ENCODE measurements around the gene REXO5. TPM values are rescaled to one million over a fixed set of nuclear protein-coding genes. Genes with fewer than 3 reads are reported as not detected.

Gene REXO5
- total RNA-seq, 1 experiment from 2014 or later, result 9.8 TPM

GRCh38 chr16:20866801-20867200 lies 60.5 kb downstream of the REXO5 start:
- in situ Hi-C loops (cut with HindIII; ENCODE audit: low sequenced_read_pairs), result no loop called here
- no peak for DNase-seq (ENCODE audit: low spot score)

GRCh38 chr16:20867585-20867984 lies 61.3 kb downstream of the REXO5 start:
- DNase-seq (ENCODE audit: low spot score), result no peak
- in situ Hi-C loops (cut with HindIII; ENCODE audit: low sequenced_read_pairs), result no loop called here

GRCh38 chr16:20868890-20869289 lies 62.6 kb downstream of the REXO5 start:
- peak; percentile 22 for DNase-seq (ENCODE audit: low spot score)
- in situ Hi-C loops (cut with HindIII; ENCODE audit: low sequenced_read_pairs), result no loop called here

- in situ Hi-C loops (cut with HindIII; ENCODE audit: low sequenced_read_pairs), result no loop called here
- DNase-seq (ENCODE audit: low spot score), result no peak
These were observed 63.9 kb downstream of the REXO5 start for GRCh38 chr16:20870122-20870820.

GRCh38 chr16:20871258-20871657 lies 64.9 kb downstream of the REXO5 start:
- in situ Hi-C loops (cut with HindIII; ENCODE audit: low sequenced_read_pairs), result no loop called here

GRCh38 chr16:20871941-20872815 lies 65.9 kb downstream of the REXO5 start:
- in situ Hi-C loops (cut with HindIII; ENCODE audit: low sequenced_read_pairs), result no loop called here
- no peak for DNase-seq (ENCODE audit: low spot score)

More at GRCh38 chr16:20871258-20871657, 64.9 kb downstream of the REXO5 start:
- no peak for DNase-seq (ENCODE audit: low spot score)

- no peak for DNase-seq (ENCODE audit: low spot score)
- in situ Hi-C loops (cut with HindIII; ENCODE audit: low sequenced_read_pairs), result no loop called here
These were observed 67.0 kb downstream of the REXO5 start for GRCh38 chr16:20873331-20873730.

- no peak for DNase-seq (ENCODE audit: low spot score)
- in situ Hi-C loops (cut with HindIII; ENCODE audit: low sequenced_read_pairs), result no loop called here
These were observed 67.8 kb downstream of the REXO5 start for GRCh38 chr16:20874088-20874581.

GRCh38 chr16:20875355-20875650 lies 69.0 kb downstream of the REXO5 start:
- no peak for DNase-seq (ENCODE audit: low spot score)
- in situ Hi-C loops (cut with HindIII; ENCODE audit: low sequenced_read_pairs), result no loop called here

- no peak for DNase-seq (ENCODE audit: low spot score)
- in situ Hi-C loops (cut with HindIII; ENCODE audit: low sequenced_read_pairs), result no loop called here
These were observed 72.4 kb downstream of the REXO5 start for GRCh38 chr16:20878682-20879147.

- in situ Hi-C loops (cut with HindIII; ENCODE audit: low sequenced_read_pairs), result no loop called here
- DNase-seq (ENCODE audit: low spot score), result no peak
These were observed 73.1 kb downstream of the REXO5 start for GRCh38 chr16:20879175-20880040.

GRCh38 chr16:20880867-20881502 lies 74.7 kb downstream of the REXO5 start:
- in situ Hi-C loops (cut with HindIII; ENCODE audit: low sequenced_read_pairs), result no loop called here
- DNase-seq (ENCODE audit: low spot score), result no peak

- in situ Hi-C loops (cut with HindIII; ENCODE audit: low sequenced_read_pairs), result no loop called here
- DNase-seq (ENCODE audit: low spot score), result no peak
These were observed 75.2 kb downstream of the REXO5 start for GRCh38 chr16:20881503-20881878.

- in situ Hi-C loops (cut with HindIII; ENCODE audit: low sequenced_read_pairs), result no loop called here
- no peak for DNase-seq (ENCODE audit: low spot score)
These were observed 77.4 kb downstream of the REXO5 start for GRCh38 chr16:20883554-20884239.

GRCh38 chr16:20884240-20884556 lies 77.9 kb downstream of the REXO5 start:
- no peak for DNase-seq (ENCODE audit: low spot score)
- in situ Hi-C loops (cut with HindIII; ENCODE audit: low sequenced_read_pairs), result no loop called here

GRCh38 chr16:20886320-20886719 lies 80.0 kb downstream of the REXO5 start:
- in situ Hi-C loops (cut with HindIII; ENCODE audit: low sequenced_read_pairs), result no loop called here
- no peak for DNase-seq (ENCODE audit: low spot score)

GRCh38 chr16:20887207-20887606 lies 80.9 kb downstream of the REXO5 start:
- DNase-seq (ENCODE audit: low spot score), result no peak
- in situ Hi-C loops (cut with HindIII; ENCODE audit: low sequenced_read_pairs), result no loop called here

GRCh38 chr16:20889625-20890275 lies 83.4 kb downstream of the REXO5 start:
- DNase-seq (ENCODE audit: low spot score), result no peak
- in situ Hi-C loops (cut with HindIII; ENCODE audit: low sequenced_read_pairs), result no loop called here

Measured in G401 (cell line).